Measurements from ENCODE around the gene PTCHD4.

PTCHD4 gene

GRCh38 chr6:48080227-48081009 lies 30.6 kb downstream of the PTCHD4 start:
- H2AFZ ChIP-seq (ENCODE audit: low read depth, low read length, severe bottlenecking) = no peak overlapping the region
- no peaks in the 10 kb centered on the region for H4K20me1 ChIP-seq (ENCODE audit: low read depth, low read length)
- no peak overlapping the region for H3K27ac ChIP-seq (ENCODE audit: low read depth, low read length)
- H3K79me2 ChIP-seq (ENCODE audit: insufficient read depth, low read length) = no peaks in the 10 kb centered on the region
- H3K4me3 ChIP-seq (ENCODE audit: insufficient read depth, low read length, poor library complexity, severe bottlenecking) = no peak overlapping the region
- no peak overlapping the region for H3K4me2 ChIP-seq (ENCODE audit: low read depth, low read length, poor library complexity, severe bottlenecking)
- H3K9ac ChIP-seq (ENCODE audit: low read length) = no peak overlapping the region
- TF ChIP-seq EZH2phosphoT487 (conservative IDR thresholded peaks at IDR 0.05; ENCODE audit: low read length) (no peak), CTCF (IDR thresholded peaks at IDR 0.05; ENCODE audit: insufficient read depth, low read length, poor library complexity, severe bottlenecking) (no peak)
- no peaks in the 10 kb centered on the region for H3K36me3 ChIP-seq (ENCODE audit: low read length)
- H3K9me2 ChIP-seq (replicated peaks; ENCODE audit: insufficient read depth, low read length) = no peaks in the 10 kb centered on the region
- H3F3A ChIP-seq (ENCODE audit: insufficient read depth) = no peaks in the 10 kb centered on the region
- no peaks in the 10 kb centered on the region for H3K27me3 ChIP-seq (ENCODE audit: low read length)
- no peaks in the 10 kb centered on the region for H3K9me3 ChIP-seq (ENCODE audit: insufficient read depth, low read length)

GRCh38 chr6:48078120-48078519 lies 32.9 kb downstream of the PTCHD4 start:
- Histone ChIP-seq H3K9me3 (ENCODE audit: insufficient read depth, low read length) (no peaks in the 10 kb centered on the region), H3K4me2 (ENCODE audit: low read depth, low read length, poor library complexity, severe bottlenecking) (no peak overlapping the region), H4K20me1 (ENCODE audit: low read depth, low read length) (no peaks in the 10 kb centered on the region), H3K9ac (ENCODE audit: low read length) (no peak overlapping the region), H3K27me3 (ENCODE audit: low read length) (no peaks in the 10 kb centered on the region), H3K4me3 (ENCODE audit: insufficient read depth, low read length, poor library complexity, severe bottlenecking) (no peak overlapping the region), H3K27ac (ENCODE audit: low read depth, low read length) (no peak overlapping the region), H3K79me2 (ENCODE audit: insufficient read depth, low read length) (no peaks in the 10 kb centered on the region), H3K9me2 (replicated peaks; ENCODE audit: insufficient read depth, low read length) (no peaks in the 10 kb centered on the region), H3K36me3 (ENCODE audit: low read length) (no peaks in the 10 kb centered on the region), H2AFZ (ENCODE audit: low read depth, low read length, severe bottlenecking) (no peak overlapping the region), H3F3A (ENCODE audit: insufficient read depth) (no peaks in the 10 kb centered on the region)
- no peak for TF ChIP-seq EZH2phosphoT487 (conservative IDR thresholded peaks at IDR 0.05; ENCODE audit: low read length)

- Histone ChIP-seq H2AFZ (ENCODE audit: low read depth, low read length, severe bottlenecking) (no peak overlapping the region), H4K20me1 (ENCODE audit: low read depth, low read length) (no peaks in the 10 kb centered on the region), H3K27ac (ENCODE audit: low read depth, low read length) (no peak overlapping the region), H3K4me2 (ENCODE audit: low read depth, low read length, poor library complexity, severe bottlenecking) (no peak overlapping the region), H3K9me2 (replicated peaks; ENCODE audit: insufficient read depth, low read length) (no peaks in the 10 kb centered on the region), H3K36me3 (ENCODE audit: low read length) (no peaks in the 10 kb centered on the region), H3F3A (ENCODE audit: insufficient read depth) (no peaks in the 10 kb centered on the region), H3K4me3 (ENCODE audit: insufficient read depth, low read length, poor library complexity, severe bottlenecking) (no peak overlapping the region), H3K9me3 (ENCODE audit: insufficient read depth, low read length) (no peaks in the 10 kb centered on the region), H3K79me2 (ENCODE audit: insufficient read depth, low read length) (no peaks in the 10 kb centered on the region), H3K9ac (ENCODE audit: low read length) (no peak overlapping the region), H3K27me3 (ENCODE audit: low read length) (no peaks in the 10 kb centered on the region)
- TF ChIP-seq EZH2phosphoT487 (conservative IDR thresholded peaks at IDR 0.05; ENCODE audit: low read length) = no peak
These were observed 35.8 kb downstream of the PTCHD4 start for GRCh38 chr6:48075181-48075580.

GRCh38 chr6:48073976-48074767 lies 36.8 kb downstream of the PTCHD4 start:
- Histone ChIP-seq H3K4me2 (ENCODE audit: low read depth, low read length, poor library complexity, severe bottlenecking) (no peak overlapping the region), H3K9me3 (ENCODE audit: insufficient read depth, low read length) (no peaks in the 10 kb centered on the region), H2AFZ (ENCODE audit: low read depth, low read length, severe bottlenecking) (no peak overlapping the region), H3K27me3 (ENCODE audit: low read length) (no peaks in the 10 kb centered on the region), H3F3A (ENCODE audit: insufficient read depth) (no peaks in the 10 kb centered on the region), H3K79me2 (ENCODE audit: insufficient read depth, low read length) (no peaks in the 10 kb centered on the region), H3K27ac (ENCODE audit: low read depth, low read length) (no peak overlapping the region), H3K4me3 (ENCODE audit: insufficient read depth, low read length, poor library complexity, severe bottlenecking) (no peak overlapping the region), H4K20me1 (ENCODE audit: low read depth, low read length) (no peaks in the 10 kb centered on the region), H3K36me3 (ENCODE audit: low read length) (no peaks in the 10 kb centered on the region), H3K9ac (ENCODE audit: low read length) (no peak overlapping the region), H3K9me2 (replicated peaks; ENCODE audit: insufficient read depth, low read length) (no peaks in the 10 kb centered on the region)
- TF ChIP-seq CTCF (IDR thresholded peaks at IDR 0.05; ENCODE audit: insufficient read depth, low read length, poor library complexity, severe bottlenecking) (no peak), EZH2phosphoT487 (conservative IDR thresholded peaks at IDR 0.05; ENCODE audit: low read length) (no peak)
